ENCODE results near the gene NEURL1.

Gene NEURL1

DNA sequence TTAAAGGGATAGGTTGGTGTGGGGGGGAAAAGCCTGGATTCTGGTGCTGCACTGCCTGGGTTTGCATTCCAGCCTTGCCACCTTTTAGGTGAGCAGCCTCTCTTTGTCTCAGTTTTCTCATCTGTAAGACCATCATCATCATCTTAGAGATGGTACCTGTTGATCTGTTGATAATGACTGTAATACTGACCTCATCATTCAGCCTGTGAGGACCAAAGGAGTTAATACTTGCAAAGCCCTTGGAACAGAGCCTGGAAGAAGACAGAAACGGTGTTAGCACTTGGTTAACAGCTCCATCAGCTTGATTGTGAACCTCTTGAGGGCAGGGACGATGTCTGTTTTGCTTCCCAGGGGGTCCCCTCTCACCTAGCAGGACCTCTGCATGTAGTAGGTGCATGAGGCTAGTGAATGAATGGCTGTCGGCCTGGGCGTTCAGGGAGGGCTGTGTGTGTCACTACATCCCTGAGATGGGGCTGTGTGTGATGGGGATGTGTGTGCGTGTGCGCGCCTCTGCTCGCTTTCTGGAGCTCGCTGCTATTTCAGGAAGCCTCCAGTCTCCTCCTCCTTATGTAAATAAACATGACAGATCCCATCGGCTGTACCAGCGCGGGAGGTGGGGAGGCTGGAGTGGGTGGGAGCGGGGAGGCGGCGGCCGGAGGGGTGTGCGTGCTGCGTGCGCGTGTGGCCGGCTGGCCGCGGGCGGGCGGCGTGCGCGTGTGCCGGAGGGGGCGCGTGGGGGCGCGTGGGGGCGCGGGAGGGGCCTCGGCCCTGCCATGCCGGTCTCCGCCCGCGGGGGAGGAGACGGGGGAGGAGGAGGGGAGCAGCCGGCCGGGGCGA is 61.2 kb downstream of the NEURL1 start:
- no peaks in the 10 kb centered on the region for H3K9me3 ChIP-seq
- no peak for TF ChIP-seq CTCF (IDR thresholded peaks at IDR 0.05)
- intact Hi-C loops (cut with DNase I; ENCODE audit: low total_unique reads), result no loop called here
- no peaks in the 10 kb centered on the region for H3K36me3 ChIP-seq
- H3K4me1 ChIP-seq, result peaks cover 0 to 16% (median 12%) of the 10 kb centered on the region in 4 donors
- H3K27ac ChIP-seq, result peak overlapping the region in 1 of 2 donors; percentile 18
- peak overlapping the region; percentile 44 to 60 for H3K4me3 ChIP-seq
- peak in 1 of 2 donors; percentile 41 for DNase-seq
- peaks cover 0 to 8% of the 10 kb centered on the region in 2 donors for H3K27me3 ChIP-seq

DNA sequence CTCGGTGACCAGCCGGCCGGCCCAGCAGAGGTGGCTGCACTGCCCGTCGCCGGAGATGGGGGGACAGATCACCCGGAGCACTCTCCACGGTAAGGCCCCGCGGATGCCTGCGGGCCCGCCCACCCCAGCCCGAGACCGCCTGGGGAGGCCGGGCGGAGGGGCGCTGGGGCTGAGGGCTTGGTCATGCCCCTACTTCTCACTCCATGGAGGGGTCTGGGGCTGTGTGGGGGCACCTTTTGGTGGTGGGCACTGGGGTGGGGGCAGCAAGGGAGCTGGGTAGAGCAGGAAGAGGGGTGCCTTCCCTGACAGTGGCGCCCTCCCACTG is 61.8 kb downstream of the NEURL1 start:
- H3K9me3 ChIP-seq, result no peaks in the 10 kb centered on the region
- H3K27me3 ChIP-seq, result peaks cover 0 to 14% of the 10 kb centered on the region in 2 donors
- H3K27ac ChIP-seq, result peak overlapping the region in 1 of 2 donors; percentile 18
- H3K4me1 ChIP-seq, result peaks cover 0 to 16% (median 12%) of the 10 kb centered on the region in 4 donors
- H3K36me3 ChIP-seq, result no peaks in the 10 kb centered on the region
- intact Hi-C loops (cut with DNase I; ENCODE audit: low total_unique reads), result no loop called here
- peak overlapping the region; percentile 44 to 60 for H3K4me3 ChIP-seq
- no peak for TF ChIP-seq CTCF (IDR thresholded peaks at IDR 0.05)
- DNase-seq, result no peak

DNA sequence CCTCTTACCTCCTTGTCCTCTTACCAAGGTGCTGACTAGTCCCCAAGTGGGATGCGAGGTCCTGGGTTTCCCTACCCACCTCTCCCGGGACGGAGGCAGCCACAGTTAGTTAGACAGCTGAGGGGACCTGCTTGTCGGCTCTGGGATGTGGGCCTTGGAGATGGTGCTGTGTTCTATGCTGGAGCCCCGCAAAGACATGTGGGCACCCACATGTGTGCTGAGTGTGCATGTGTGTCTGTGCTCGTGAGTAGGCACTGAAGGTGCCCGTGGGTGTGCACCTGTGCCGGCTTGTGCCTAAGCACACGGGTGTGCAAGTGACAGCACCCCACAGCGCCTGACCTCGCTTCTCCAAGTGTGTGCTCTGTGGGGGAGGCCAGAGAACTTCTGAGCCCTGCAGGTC is 62.2 kb downstream of the NEURL1 start:
- intact Hi-C loops (cut with DNase I; ENCODE audit: low total_unique reads), result no loop called here
- H3K27me3 ChIP-seq, result peaks cover 0 to 18% of the 10 kb centered on the region in 2 donors
- no peak for DNase-seq
- H3K4me1 ChIP-seq, result peaks cover 0 to 16% (median 12%) of the 10 kb centered on the region in 4 donors
- no peaks in the 10 kb centered on the region for H3K9me3 ChIP-seq
- H3K4me3 ChIP-seq, result peak overlapping the region; percentile 44 to 60
- no peak overlapping the region for H3K27ac ChIP-seq
- no peaks in the 10 kb centered on the region for H3K36me3 ChIP-seq
- TF ChIP-seq CTCF (IDR thresholded peaks at IDR 0.05), result no peak

DNA sequence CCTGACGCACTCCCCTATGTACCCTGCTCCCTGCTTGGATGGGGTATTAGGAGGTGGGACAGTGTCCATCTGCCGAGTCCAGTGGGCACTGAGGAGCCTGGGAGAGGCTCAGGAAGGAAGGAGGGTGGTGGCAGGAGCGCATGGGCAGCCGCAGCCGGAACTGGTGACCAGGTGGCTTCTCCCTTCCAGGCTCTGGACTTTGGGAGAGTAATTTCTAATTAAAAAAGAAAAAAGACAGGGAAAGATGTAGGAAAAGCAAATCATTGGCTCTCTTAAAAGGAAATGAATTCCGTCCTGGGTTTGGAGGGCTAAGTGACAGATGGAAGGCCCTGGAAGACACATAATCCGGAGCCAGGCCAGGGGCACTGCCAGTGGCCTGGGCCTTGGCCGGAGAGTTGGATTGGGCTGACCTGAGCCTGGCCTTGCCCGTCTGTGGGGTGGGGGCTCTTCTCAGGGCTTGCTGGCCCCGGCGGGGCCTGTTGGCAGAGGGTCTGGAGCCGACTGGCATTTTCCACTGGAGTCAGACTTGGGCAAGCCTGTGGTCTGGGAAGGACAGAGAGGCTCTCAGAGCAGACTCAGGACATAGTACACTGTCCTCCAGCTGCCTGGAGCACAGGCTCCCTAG is 63.0 kb downstream of the NEURL1 start:
- DNase-seq, result no peak
- intact Hi-C loops (cut with DNase I; ENCODE audit: low total_unique reads), result no loop called here

DNA sequence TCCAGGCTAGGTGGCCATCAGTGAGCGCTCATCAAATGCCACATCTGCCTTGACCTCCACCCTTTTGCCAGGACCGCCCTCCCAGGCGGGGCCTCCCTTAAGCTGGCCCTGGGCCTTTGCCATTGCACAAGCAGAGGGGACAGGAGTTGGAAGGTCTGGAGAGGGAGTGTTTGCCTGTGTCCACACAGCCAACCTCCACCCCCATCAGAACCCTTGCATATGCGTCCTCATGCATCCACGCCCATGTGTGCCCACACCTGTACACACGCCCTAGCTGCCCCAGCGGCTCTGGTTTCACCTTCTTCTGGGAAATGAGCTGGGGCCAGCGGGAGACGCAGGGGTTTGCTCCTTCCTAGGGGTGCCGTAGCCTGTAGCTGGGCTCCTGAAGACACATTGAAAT is 64.0 kb downstream of the NEURL1 start:
- Histone ChIP-seq H3K27me3 (peaks cover 0 to 23% of the 10 kb centered on the region in 2 donors), H3K9me3 (no peaks in the 10 kb centered on the region), H3K4me3 (no peak overlapping the region), H3K36me3 (no peaks in the 10 kb centered on the region), H3K27ac (no peak overlapping the region), H3K4me1 (peaks cover 0 to 16% (median 12%) of the 10 kb centered on the region in 4 donors)
- no peak for TF ChIP-seq CTCF (IDR thresholded peaks at IDR 0.05)
- intact Hi-C loops (cut with DNase I; ENCODE audit: low total_unique reads), result no loop called here
- DNase-seq, result no peak

More for the DNA sequence above, 63.0 kb downstream of the NEURL1 start:
- Histone ChIP-seq H3K36me3 (no peaks in the 10 kb centered on the region), H3K4me1 (peaks cover 0 to 16% (median 12%) of the 10 kb centered on the region in 4 donors), H3K27me3 (peaks cover 0 to 22% of the 10 kb centered on the region in 2 donors), H3K27ac (no peak overlapping the region), H3K4me3 (no peak overlapping the region), H3K9me3 (no peaks in the 10 kb centered on the region)
- no peak for TF ChIP-seq CTCF (IDR thresholded peaks at IDR 0.05)

Data from tibial artery (tissue), 4 donors.